GM15510 (cell line): ENCODE measurements around the gene FGFR4.

ENCODE experiments used
- POLR2A ChIP-seq: IDR thresholded peaks from 3 replicates; pipeline ENCODE4 v1.6.1; 2011; ENCODE audit warnings: borderline replicate concordance; ENCODE audit not compliant: insufficient read length; ENCODE audit errors: extremely low read depth

FGFR4 gene

GRCh38 chr5:177071666-177072385 is 14.9 kb upstream of the FGFR4 start:
- no peak for TF ChIP-seq POLR2A

DNA sequence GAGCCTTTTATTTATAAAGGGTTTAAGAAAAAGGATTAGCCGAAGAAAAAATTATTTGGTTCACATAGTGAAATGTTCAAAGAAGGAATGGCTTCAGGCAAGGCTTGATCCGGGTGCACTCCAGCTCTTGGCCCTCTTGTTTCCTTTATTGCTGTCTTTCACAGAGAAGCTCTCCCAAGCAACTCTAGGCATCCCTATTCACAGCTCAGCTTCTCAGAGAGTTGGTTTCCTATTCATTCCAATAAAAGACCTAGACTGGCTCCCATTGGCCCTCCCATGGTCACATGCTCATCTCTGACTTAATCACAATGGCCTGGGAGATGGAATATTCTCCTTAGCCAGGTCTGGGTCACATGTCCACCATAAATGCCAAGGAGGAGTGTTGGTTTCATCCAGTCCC is 9.4 kb upstream of the FGFR4 start:
- no peak for TF ChIP-seq POLR2A

- TF ChIP-seq POLR2A = no peak
These were observed 7.1 kb upstream of the FGFR4 start for GRCh38 chr5:177079606-177080005.

DNA sequence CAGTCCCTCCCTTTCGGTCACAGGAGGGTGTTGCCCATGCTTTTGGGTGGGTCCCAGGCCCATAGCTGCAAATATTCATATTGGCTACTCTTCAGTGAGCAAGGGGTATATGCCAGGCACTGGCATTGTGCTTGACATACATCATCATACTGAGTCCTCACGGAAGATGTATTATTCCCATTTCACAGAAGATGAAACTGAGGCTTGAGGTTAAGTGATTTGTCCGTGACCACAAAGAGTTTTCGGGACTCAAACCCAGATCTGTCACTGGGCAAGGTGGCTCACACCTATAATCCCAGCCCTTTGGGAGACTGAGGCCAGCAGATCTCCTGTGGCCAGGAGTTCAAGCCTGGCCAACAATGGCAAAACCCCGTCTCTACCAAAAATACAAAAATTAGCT is 6.5 kb upstream of the FGFR4 start:
- no peak for TF ChIP-seq POLR2A

DNA sequence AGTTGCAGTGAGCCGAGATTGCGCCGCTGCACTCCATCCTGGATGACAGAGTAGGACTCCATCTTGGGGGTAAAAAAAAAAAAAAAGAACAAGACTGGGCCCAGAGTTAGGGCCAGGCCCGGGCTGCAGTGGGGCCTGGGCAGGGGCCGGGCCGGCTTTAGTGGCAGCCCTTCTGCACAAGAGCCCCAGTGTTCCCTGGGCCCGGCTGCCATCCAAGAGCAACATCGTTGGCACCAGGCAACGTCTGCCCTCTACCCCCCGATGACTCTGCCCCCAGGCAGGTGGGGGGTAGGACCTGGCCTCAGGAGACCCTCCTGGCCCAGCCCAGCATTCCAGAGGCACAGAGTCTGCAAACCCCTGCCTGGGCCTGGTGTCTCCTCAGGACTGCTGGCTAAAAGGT is 4.9 kb upstream of the FGFR4 start:
- no peak for TF ChIP-seq POLR2A

- no peak for TF ChIP-seq POLR2A
These were observed 3.4 kb upstream of the FGFR4 start for GRCh38 chr5:177083357-177083756.

DNA sequence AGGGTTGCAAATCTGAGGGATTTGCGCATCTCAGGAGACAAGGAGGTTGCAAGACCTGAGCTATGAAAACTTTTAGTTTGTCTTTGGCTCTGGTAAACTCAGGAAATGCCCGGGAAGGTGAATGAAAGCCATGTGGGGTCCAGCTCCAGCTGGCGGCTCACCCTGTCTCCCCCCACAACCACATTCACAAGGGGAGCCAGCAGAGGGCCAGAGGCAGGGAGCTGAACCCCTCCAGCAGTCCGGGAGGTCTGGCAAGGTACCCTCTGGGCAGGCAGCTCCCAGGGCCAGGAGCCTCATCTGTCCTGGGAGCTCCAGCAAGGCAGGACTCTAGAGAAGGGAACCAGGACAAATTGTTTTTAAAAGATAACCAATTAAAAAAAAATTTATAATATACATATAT is 2.5 kb upstream of the FGFR4 start:
- no peak for TF ChIP-seq POLR2A

DNA sequence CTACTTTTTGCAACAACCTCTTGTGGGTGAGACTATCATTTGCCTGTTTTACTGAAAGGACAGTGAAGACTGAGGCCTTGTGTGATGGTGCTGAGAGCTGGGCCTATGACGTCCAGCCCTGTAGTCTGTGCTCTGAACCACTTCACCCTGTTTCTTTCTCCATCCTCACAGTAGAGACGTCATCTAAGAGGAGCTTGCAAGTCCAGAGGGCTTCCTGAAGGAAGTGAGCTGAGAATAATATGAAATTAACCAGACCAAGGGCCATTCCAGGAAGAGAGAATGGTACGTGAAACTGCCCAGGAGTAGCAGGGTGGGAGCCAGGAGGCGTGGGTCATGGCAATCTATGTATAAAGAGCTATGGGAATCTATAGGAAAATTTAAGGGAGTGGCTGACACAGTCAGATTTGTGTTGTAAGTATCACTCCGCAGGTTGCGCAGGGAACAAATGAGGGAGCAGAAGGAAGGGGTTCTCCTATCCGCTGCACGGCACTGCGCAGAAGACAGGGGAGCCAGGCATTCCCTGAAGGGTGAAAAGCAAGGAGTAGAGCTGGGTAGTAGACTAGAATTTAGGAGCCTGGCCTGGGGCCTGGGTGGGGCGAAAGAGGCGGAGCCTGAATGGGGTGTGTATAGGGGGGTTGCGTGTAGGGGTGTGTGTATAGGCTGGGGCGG is 596 bp upstream of the FGFR4 start:
- no peak for TF ChIP-seq POLR2A

DNA sequence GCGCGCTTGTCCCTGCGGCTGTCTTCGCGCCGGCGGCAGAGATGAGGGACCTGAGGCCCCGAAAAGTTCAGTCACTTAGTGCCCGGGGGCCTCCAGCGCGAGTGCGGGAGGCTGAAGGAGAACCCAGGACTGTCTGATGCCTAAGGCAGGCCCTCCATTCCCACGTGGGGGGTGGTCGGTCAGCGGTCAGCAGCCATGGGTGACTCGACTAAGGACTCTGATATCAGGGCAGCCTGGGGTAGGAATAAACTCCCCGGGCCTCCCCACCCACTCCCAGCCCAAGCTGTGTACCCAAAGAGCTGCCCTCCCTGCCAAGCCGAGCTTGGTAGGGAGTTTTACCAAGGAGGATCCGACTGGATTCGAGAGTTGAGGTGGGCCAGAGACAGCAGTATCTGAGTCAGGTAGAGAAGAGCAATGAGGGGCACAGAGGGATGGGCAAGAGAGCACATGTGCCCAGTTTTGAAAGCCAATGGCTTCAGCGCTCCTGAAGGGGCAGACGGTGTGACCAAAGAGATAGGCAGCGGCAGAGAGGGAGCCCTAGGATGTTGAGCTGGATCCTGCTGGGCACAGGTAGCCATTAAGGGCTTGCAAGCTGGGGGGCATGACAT is 787 bp downstream of the FGFR4 start:
- no peak for TF ChIP-seq POLR2A

DNA sequence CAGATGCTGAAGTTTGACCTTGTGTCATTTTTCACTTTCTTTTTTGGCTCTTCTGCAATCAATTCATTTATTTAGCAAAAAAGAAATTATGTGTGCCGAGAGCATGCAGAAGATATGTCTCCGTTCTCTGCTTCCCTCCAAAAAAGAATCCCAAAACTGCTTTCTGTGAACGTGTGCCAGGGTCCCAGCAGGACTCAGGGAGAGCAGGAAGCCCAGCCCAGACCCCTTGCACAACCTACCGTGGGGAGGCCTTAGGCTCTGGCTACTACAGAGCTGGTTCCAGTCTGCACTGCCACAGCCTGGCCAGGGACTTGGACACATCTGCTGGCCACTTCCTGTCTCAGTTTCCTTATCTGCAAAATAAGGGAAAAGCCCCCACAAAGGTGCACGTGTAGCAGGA is 2.4 kb downstream of the FGFR4 start:
- no peak for TF ChIP-seq POLR2A

DNA sequence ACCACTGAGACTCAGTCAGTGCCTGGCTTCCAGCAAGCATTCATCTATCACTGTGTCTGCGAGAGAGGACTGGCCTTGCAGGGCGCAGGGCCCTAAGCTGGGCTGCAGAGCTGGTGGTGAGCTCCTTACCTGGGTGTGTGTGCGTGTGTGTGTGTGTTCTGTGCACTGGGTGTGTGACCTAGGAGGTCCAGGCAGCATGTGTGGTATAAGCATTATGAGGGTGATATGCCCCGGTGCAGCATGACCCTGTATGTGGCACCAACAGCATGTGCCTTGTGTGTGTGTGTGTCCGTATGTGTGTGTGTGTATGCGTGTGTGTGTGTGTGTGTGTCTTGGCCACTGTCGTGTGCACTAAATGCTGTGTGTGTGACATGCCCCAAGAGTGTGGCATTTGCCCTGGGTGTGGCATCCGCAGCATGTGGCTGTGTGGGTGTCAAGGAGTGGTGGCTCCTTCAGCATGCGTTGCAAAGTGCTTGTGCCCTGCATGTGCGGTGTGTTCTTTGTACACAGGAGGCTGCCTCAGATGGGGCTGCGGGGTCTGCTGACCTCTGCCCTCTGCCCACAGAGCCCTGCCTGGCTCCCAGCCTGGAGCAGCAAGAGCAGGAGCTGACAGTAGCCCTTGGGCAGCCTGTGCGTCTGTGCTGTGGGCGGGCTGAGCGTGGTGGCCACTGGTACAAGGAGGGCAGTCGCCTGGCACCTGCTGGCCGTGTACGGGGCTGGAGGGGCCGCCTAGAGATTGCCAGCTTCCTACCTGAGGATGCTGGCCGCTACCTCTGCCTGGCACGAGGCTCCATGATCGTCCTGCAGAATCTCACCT is 3.3 kb downstream of the FGFR4 start:
- TF ChIP-seq POLR2A = no peak

DNA sequence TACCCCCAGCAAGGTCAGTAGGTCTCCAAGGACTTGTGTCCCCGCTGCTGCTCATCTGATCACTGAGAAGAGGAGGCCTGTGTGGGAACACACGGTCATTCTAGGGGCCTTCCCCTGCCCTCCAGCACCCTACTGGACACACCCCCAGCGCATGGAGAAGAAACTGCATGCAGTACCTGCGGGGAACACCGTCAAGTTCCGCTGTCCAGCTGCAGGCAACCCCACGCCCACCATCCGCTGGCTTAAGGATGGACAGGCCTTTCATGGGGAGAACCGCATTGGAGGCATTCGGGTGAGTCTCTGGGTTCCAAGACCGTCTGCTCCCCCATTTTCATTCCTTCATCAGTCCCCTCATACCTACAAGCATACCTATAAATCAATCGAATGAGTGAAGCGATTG is 4.1 kb downstream of the FGFR4 start:
- no peak for TF ChIP-seq POLR2A

DNA sequence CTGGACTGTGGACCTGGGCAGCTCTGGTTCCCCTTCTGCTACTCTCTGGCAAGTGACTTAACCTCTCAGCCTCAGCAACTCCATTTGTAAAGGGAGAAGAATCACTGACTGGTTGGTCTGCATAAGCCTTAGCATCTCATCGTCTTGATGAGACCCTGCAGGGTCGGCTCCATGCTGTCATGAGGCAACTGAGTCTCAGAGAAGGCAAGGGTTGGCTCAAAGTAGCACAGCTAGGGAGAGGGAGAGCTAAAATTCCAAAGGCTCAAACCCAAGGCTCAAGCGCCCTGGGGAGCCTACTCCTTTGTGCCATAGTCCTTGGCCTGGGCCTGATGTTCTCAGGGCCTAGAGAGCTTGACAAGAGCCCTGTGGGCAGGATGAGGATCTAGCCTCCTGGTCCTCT is 4.5 kb downstream of the FGFR4 start:
- TF ChIP-seq POLR2A = no peak

DNA sequence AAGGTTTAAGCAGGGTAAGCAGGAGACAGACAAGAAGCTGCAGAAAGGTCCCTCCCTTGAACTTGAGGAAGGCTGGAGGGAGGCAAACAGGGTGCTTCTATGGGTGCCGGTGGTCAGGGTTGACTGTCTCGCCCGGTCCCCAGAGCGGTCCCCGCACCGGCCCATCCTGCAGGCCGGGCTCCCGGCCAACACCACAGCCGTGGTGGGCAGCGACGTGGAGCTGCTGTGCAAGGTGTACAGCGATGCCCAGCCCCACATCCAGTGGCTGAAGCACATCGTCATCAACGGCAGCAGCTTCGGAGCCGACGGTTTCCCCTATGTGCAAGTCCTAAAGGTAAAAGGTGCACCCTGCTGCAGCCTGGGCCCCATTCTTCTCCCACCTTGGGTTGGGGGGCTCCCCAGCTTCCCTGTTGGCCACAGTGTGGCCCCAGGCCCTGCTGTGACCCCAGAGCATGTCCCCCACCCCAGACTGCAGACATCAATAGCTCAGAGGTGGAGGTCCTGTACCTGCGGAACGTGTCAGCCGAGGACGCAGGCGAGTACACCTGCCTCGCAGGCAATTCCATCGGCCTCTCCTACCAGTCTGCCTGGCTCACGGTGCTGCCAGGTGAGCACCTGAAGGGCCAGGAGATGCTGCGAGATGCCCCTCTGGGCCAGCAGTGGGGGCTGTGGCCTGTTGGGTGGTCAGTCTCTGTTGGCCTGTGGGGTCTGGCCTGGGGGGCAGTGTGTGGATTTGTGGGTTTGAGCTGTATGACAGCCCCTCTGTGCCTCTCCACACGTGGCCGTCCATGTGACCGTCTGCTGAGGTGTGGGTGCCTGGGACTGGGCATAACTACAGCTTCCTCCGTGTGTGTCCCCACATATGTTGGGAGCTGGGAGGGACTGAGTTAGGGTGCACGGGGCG is 5.7 kb downstream of the FGFR4 start:
- TF ChIP-seq POLR2A = no peak

- TF ChIP-seq POLR2A = no peak
These were observed 6.5 kb downstream of the FGFR4 start for GRCh38 chr5:177093082-177093712.

GRCh38 chr5:177093803-177094202 is 7.1 kb downstream of the FGFR4 start:
- no peak for TF ChIP-seq POLR2A
